ENCODE measurements around the gene PEX5. TPM values are rescaled to one million over a fixed set of nuclear protein-coding genes. Genes with fewer than 3 reads are reported as not detected.

The PEX5 gene
- total RNA-seq, 1 donor from 2014 or later = 65.4 TPM

GRCh38 chr12:7150841-7151240 is 38.6 kb upstream of the PEX5 start:
- H3K36me3 Mint-ChIP-seq (ENCODE audit: insufficient read depth) = peaks cover 48% of the 10 kb centered on the region
- no peak for TF ChIP-seq CTCF (IDR thresholded peaks at IDR 0.05; ENCODE audit: unreplicated experiment)
- no peak overlapping the region for H3K4me3 Mint-ChIP-seq (ENCODE audit: low read depth)
- H3K9me3 Mint-ChIP-seq (ENCODE audit: low read depth) = no peaks in the 10 kb centered on the region
- peaks cover 3% of the 10 kb centered on the region for H3K4me1 Mint-ChIP-seq (ENCODE audit: low read depth)
- no peak for DNase-seq (ENCODE audit: low spot score, unreplicated experiment)
- H3K27me3 Mint-ChIP-seq = no peaks in the 10 kb centered on the region
- H3K27ac Mint-ChIP-seq = no peak overlapping the region

- Mint-ChIP-seq H3K27me3 (no peaks in the 10 kb centered on the region), H3K4me3 (ENCODE audit: low read depth) (no peak overlapping the region), H3K9me3 (ENCODE audit: low read depth) (no peaks in the 10 kb centered on the region), H3K27ac (no peak overlapping the region), H3K4me1 (ENCODE audit: low read depth) (peaks cover 3% of the 10 kb centered on the region), H3K36me3 (ENCODE audit: insufficient read depth) (peaks cover 45% of the 10 kb centered on the region)
- DNase-seq (ENCODE audit: low spot score, unreplicated experiment) = no peak
- TF ChIP-seq CTCF (IDR thresholded peaks at IDR 0.05; ENCODE audit: unreplicated experiment) = no peak
Measured at GRCh38 chr12:7151532-7151931, 38.0 kb upstream of the PEX5 start.

- TF ChIP-seq CTCF (IDR thresholded peaks at IDR 0.05; ENCODE audit: unreplicated experiment) = no peak
- H3K27me3 Mint-ChIP-seq = no peaks in the 10 kb centered on the region
- DNase-seq (ENCODE audit: low spot score, unreplicated experiment) = no peak
- peaks cover 3% of the 10 kb centered on the region for H3K4me1 Mint-ChIP-seq (ENCODE audit: low read depth)
- peaks cover 43% of the 10 kb centered on the region for H3K36me3 Mint-ChIP-seq (ENCODE audit: insufficient read depth)
- H3K4me3 Mint-ChIP-seq (ENCODE audit: low read depth) = no peak overlapping the region
- no peaks in the 10 kb centered on the region for H3K9me3 Mint-ChIP-seq (ENCODE audit: low read depth)
- H3K27ac Mint-ChIP-seq = no peak overlapping the region
Measured at GRCh38 chr12:7152818-7153217, 36.7 kb upstream of the PEX5 start.

- DNase-seq (ENCODE audit: low spot score, unreplicated experiment) = no peak
- no peaks in the 10 kb centered on the region for H3K9me3 Mint-ChIP-seq (ENCODE audit: low read depth)
- no peaks in the 10 kb centered on the region for H3K27me3 Mint-ChIP-seq
- no peak for TF ChIP-seq CTCF (IDR thresholded peaks at IDR 0.05; ENCODE audit: unreplicated experiment)
- H3K27ac Mint-ChIP-seq = no peak overlapping the region
- no peak overlapping the region for H3K4me3 Mint-ChIP-seq (ENCODE audit: low read depth)
- H3K36me3 Mint-ChIP-seq (ENCODE audit: insufficient read depth) = peaks cover 32% of the 10 kb centered on the region
- peaks cover 3% of the 10 kb centered on the region for H3K4me1 Mint-ChIP-seq (ENCODE audit: low read depth)
Measured at GRCh38 chr12:7154042-7154441, 35.4 kb upstream of the PEX5 start.

GRCh38 chr12:7154901-7155470 is 34.5 kb upstream of the PEX5 start:
- no peak for DNase-seq (ENCODE audit: low spot score, unreplicated experiment)
- H3K27ac Mint-ChIP-seq = peak overlapping the region; percentile 8

More at GRCh38 chr12:7154901-7155470, 34.5 kb upstream of the PEX5 start:
- Mint-ChIP-seq H3K4me1 (ENCODE audit: low read depth) (peaks cover 3% of the 10 kb centered on the region), H3K27me3 (no peaks in the 10 kb centered on the region), H3K4me3 (ENCODE audit: low read depth) (no peak overlapping the region), H3K9me3 (ENCODE audit: low read depth) (no peaks in the 10 kb centered on the region), H3K36me3 (ENCODE audit: insufficient read depth) (peaks cover 24% of the 10 kb centered on the region)
- no peak for TF ChIP-seq CTCF (IDR thresholded peaks at IDR 0.05; ENCODE audit: unreplicated experiment)
